ENCODE results near the gene SATB2. TPM values are rescaled to one million over a fixed set of nuclear protein-coding genes. Genes with fewer than 3 reads are reported as not detected.

The SATB2 gene
- polyA plus RNA-seq, 1 donor from 2014 or later: 0.21 TPM

DNA sequence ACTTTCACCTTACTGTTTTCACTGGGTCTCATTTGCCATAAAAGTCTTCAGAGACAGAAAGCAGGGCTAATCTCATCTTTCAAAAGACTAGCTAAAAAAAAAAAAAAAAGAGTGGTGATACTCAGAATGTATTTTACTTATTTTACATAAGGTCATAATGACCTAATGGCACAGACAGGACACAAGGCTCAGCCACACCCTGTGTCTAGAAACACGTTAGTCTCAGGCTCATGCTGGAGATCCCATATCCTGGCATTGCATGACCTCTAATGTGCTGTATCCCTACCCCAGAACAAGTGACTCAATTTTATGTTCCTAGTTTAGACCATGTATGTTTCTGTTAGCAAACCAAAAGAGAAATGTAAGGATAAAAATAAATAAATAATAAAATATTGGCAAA lies 115.4 kb downstream of the SATB2 start:
- no peak overlapping the region for H3K27ac ChIP-seq (ENCODE audit: low read length)
- no peaks in the 10 kb centered on the region for H3K79me2 ChIP-seq (replicated peaks; ENCODE audit: insufficient read depth, low read length)
- TF ChIP-seq TAF1 (IDR thresholded peaks at IDR 0.05; ENCODE audit: low read depth): no peak
- TF ChIP-seq EP300 (conservative IDR thresholded peaks at IDR 0.05; ENCODE audit: poor library complexity, severe bottlenecking): no peak
- no peak for TF ChIP-seq MXI1 (conservative IDR thresholded peaks at IDR 0.05; ENCODE audit: poor library complexity, severe bottlenecking)
- no peak for TF ChIP-seq POLR2AphosphoS5 (IDR thresholded peaks at IDR 0.05)
- TF ChIP-seq, protein P1, sequence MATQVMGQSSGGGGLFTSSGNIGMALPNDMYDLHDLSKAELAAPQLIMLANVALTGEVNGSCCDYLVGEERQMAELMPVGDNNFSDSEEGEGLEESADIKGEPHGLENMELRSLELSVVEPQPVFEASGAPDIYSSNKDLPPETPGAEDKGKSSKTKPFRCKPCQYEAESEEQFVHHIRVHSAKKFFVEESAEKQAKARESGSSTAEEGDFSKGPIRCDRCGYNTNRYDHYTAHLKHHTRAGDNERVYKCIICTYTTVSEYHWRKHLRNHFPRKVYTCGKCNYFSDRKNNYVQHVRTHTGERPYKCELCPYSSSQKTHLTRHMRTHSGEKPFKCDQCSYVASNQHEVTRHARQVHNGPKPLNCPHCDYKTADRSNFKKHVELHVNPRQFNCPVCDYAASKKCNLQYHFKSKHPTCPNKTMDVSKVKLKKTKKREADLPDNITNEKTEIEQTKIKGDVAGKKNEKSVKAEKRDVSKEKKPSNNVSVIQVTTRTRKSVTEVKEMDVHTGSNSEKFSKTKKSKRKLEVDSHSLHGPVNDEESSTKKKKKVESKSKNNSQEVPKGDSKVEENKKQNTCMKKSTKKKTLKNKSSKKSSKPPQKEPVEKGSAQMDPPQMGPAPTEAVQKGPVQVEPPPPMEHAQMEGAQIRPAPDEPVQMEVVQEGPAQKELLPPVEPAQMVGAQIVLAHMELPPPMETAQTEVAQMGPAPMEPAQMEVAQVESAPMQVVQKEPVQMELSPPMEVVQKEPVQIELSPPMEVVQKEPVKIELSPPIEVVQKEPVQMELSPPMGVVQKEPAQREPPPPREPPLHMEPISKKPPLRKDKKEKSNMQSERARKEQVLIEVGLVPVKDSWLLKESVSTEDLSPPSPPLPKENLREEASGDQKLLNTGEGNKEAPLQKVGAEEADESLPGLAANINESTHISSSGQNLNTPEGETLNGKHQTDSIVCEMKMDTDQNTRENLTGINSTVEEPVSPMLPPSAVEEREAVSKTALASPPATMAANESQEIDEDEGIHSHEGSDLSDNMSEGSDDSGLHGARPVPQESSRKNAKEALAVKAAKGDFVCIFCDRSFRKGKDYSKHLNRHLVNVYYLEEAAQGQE (IDR thresholded peaks at IDR 0.05; ENCODE audit: borderline replicate concordance): no peak
- no peak overlapping the region for H2AFZ ChIP-seq (ENCODE audit: low read depth, low read length)
- H3K4me2 ChIP-seq (ENCODE audit: low read length): no peak overlapping the region
- no peak overlapping the region for H3K9ac ChIP-seq (ENCODE audit: low read length)
- no peaks in the 10 kb centered on the region for H4K20me1 ChIP-seq (ENCODE audit: insufficient read depth)
- no peaks in the 10 kb centered on the region for H3K9me2 ChIP-seq (ENCODE audit: insufficient read depth, low read length)
- no peaks in the 10 kb centered on the region for H3K36me3 ChIP-seq (ENCODE audit: insufficient read depth, low read length)
- H3F3A ChIP-seq (ENCODE audit: insufficient read depth, low read length, poor library complexity, severe bottlenecking): no peaks in the 10 kb centered on the region
- no peaks in the 10 kb centered on the region for H3K9me3 ChIP-seq (ENCODE audit: low read length)
- no peak overlapping the region for H3K4me3 ChIP-seq (ENCODE audit: low read length)
- H3K27me3 ChIP-seq (ENCODE audit: insufficient read depth, low read depth, low read length): no peaks in the 10 kb centered on the region

DNA sequence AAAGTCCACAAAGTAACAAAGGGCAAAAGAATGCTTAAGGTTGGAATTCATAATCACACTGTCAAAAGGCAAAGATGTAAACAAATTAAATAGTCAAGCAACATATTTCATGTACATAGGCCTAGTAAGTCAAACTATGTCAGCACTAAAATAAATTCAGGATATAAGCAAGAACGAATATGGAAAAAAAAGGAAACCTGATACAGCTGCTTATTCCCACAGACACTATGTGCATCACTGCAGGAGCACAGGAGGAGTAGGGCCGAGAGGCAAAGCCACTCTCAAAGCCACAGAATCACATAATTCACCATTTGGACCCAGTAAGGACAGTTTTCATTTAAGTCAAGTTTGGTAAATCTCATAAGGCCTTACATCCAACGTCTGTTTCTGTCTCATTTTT lies 116.6 kb downstream of the SATB2 start:
- Histone ChIP-seq H3F3A (ENCODE audit: insufficient read depth, low read length, poor library complexity, severe bottlenecking) (no peaks in the 10 kb centered on the region), H3K4me2 (ENCODE audit: low read length) (no peak overlapping the region), H3K9ac (ENCODE audit: low read length) (no peak overlapping the region), H3K9me2 (ENCODE audit: insufficient read depth, low read length) (no peaks in the 10 kb centered on the region), H3K27me3 (ENCODE audit: insufficient read depth, low read depth, low read length) (no peaks in the 10 kb centered on the region), H3K9me3 (ENCODE audit: low read length) (no peaks in the 10 kb centered on the region), H3K4me3 (ENCODE audit: low read length) (no peak overlapping the region), H3K27ac (ENCODE audit: low read length) (no peak overlapping the region), H4K20me1 (ENCODE audit: insufficient read depth) (no peaks in the 10 kb centered on the region), H3K36me3 (ENCODE audit: insufficient read depth, low read length) (no peaks in the 10 kb centered on the region), H2AFZ (ENCODE audit: low read depth, low read length) (no peak overlapping the region), H3K79me2 (replicated peaks; ENCODE audit: insufficient read depth, low read length) (no peaks in the 10 kb centered on the region)
- TF ChIP-seq EP300 (conservative IDR thresholded peaks at IDR 0.05; ENCODE audit: poor library complexity, severe bottlenecking): no peak
- TF ChIP-seq, protein P1 (IDR thresholded peaks at IDR 0.05; ENCODE audit: borderline replicate concordance): no peak
- no peak for TF ChIP-seq POLR2AphosphoS5 (IDR thresholded peaks at IDR 0.05)
- no peak for TF ChIP-seq RAD21 (conservative IDR thresholded peaks at IDR 0.05)
- TF ChIP-seq SMC3 (conservative IDR thresholded peaks at IDR 0.05; ENCODE audit: poor library complexity): no peak
- TF ChIP-seq, protein P2, sequence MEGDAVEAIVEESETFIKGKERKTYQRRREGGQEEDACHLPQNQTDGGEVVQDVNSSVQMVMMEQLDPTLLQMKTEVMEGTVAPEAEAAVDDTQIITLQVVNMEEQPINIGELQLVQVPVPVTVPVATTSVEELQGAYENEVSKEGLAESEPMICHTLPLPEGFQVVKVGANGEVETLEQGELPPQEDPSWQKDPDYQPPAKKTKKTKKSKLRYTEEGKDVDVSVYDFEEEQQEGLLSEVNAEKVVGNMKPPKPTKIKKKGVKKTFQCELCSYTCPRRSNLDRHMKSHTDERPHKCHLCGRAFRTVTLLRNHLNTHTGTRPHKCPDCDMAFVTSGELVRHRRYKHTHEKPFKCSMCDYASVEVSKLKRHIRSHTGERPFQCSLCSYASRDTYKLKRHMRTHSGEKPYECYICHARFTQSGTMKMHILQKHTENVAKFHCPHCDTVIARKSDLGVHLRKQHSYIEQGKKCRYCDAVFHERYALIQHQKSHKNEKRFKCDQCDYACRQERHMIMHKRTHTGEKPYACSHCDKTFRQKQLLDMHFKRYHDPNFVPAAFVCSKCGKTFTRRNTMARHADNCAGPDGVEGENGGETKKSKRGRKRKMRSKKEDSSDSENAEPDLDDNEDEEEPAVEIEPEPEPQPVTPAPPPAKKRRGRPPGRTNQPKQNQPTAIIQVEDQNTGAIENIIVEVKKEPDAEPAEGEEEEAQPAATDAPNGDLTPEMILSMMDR (IDR thresholded peaks at IDR 0.05; ENCODE audit: poor library complexity, severe bottlenecking): no peak
- no peak for TF ChIP-seq EZH2 (IDR thresholded peaks at IDR 0.05; ENCODE audit: borderline replicate concordance, insufficient read depth, low read length, poor library complexity, severe bottlenecking)
- no peak for TF ChIP-seq MXI1 (conservative IDR thresholded peaks at IDR 0.05; ENCODE audit: poor library complexity, severe bottlenecking)
- no peak for TF ChIP-seq TAF1 (IDR thresholded peaks at IDR 0.05; ENCODE audit: low read depth)
